GM21390 (cell line): ENCODE results near the gene BPIFA1.

Experiments used
- ATAC-seq: cut with Tn5 transposase; IDR thresholded peaks from one replicate; pipeline ENCODE4 v1.9.1; 2021; ENCODE audit not compliant: unreplicated experiment

The BPIFA1 gene

GRCh38 chr20:33277471-33278441, 42.0 kb downstream of the BPIFA1 start:
- ATAC-seq: no peak

- no peak for ATAC-seq
Measured at GRCh38 chr20:33278700-33279099, 42.9 kb downstream of the BPIFA1 start.

- ATAC-seq: no peak
Measured at GRCh38 chr20:33279261-33279910, 43.6 kb downstream of the BPIFA1 start.

- ATAC-seq: no peak
Measured at GRCh38 chr20:33280000-33280680, 44.3 kb downstream of the BPIFA1 start.

- ATAC-seq: no peak
Measured at GRCh38 chr20:33280775-33281174, 45.0 kb downstream of the BPIFA1 start.

- ATAC-seq: no peak
Measured at GRCh38 chr20:33281550-33282146, 45.9 kb downstream of the BPIFA1 start.

- ATAC-seq: no peak
Measured at GRCh38 chr20:33282196-33282934, 46.6 kb downstream of the BPIFA1 start.

GRCh38 chr20:33282991-33283555, 47.3 kb downstream of the BPIFA1 start, which contains the start of gene BPIFB1:
Gene BPIFB1, plus strand, starts transcription at chr20:33283214. Its CDS starts 2,860 bp downstream, at chr20:33286074.
- no peak for ATAC-seq

- ATAC-seq: no peak
Measured at GRCh38 chr20:33284284-33284683, 48.5 kb downstream of the BPIFA1 start.

GRCh38 chr20:33284937-33285336, 49.1 kb downstream of the BPIFA1 start:
- no peak for ATAC-seq

GRCh38 chr20:33285861-33286495, 50.2 kb downstream of the BPIFA1 start:
- ATAC-seq: no peak

- no peak for ATAC-seq
Measured at GRCh38 chr20:33287884-33288283, 52.1 kb downstream of the BPIFA1 start.

GRCh38 chr20:33290852-33291251, 55.1 kb downstream of the BPIFA1 start:
- ATAC-seq: no peak

GRCh38 chr20:33291416-33291815, 55.6 kb downstream of the BPIFA1 start:
- ATAC-seq: no peak

- ATAC-seq: no peak
Measured at GRCh38 chr20:33291830-33292355, 56.1 kb downstream of the BPIFA1 start.
